NCI-H1048 (cell line): ENCODE measurements around the gene PCP2.
"Not testable (repeated sequence)": the region's sequence is repeated elsewhere in the genome, so short reads cannot be mapped to it uniquely, and the experiment has no call there.

Experiments used
- DNase-seq: peaks from one replicate; lab custom pipeline; 2025; lab: John Stamatoyannopoulos, UW

PCP2 gene

DNA sequence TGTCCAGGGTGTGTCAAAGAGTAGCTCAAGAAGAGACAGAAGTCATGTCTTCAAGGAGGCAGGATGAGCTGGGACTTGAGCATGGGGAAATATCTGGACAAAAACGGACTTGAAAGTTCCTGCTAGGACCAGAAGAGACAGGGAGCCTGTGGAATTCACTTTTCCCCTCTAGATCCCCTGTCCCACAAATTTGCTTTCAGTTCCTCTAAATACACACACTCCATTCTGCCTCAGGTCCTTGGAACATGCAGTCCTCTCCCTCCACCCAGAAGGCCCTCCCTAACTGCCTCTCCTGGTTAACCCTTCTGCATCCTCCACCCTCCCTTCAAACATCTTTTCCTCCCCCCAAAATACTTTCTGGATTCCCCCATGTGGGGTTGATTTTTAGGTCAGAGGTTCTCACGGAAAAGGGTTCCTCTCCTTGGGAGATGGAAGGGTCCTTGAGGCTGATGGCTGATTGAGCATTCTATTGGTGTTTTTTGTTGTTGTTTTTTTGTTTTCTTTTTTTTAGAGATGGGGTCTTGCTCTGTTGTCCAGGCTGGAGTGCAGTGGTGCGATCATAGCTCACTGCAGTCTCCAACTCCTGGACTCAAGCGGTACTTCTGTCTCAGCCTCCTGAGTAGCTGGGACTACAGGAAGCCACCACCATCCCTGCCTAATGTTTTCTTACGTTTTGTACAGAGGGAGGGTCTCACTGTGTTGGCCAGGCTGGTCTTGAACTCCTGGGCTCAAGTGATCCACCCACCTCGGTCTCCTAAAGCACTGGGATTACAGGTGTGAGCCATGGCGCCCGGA lies 28.4 kb upstream of the PCP2 start:
- DNase-seq = no peak

DNA sequence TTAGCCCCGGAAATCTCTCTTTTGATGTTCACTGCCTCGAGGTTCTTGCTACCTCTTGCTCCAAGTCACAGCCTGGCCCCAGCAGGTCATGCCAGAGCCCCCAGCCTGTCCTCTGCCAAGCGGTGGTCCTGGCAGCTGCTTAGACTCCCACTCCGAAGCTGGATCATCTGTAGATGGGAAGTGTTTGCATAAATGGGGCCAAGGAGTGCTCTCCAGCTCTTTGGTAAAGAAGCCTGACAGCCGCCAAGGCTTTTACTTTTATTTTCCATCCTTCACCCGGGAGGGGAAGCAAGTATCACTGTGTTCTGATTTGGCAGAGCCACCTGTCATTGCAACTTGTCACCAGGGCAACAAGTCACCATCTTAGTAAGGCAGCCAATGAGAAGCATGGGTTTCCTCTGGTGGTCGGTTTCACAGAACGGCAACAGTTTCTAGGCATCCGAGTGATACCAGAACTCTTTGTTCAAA lies 24.7 kb upstream of the PCP2 start:
- DNase-seq = no peak

GRCh38 chr19:7657131-7657751 lies 23.7 kb upstream of the PCP2 start:
- no peak for DNase-seq

DNA sequence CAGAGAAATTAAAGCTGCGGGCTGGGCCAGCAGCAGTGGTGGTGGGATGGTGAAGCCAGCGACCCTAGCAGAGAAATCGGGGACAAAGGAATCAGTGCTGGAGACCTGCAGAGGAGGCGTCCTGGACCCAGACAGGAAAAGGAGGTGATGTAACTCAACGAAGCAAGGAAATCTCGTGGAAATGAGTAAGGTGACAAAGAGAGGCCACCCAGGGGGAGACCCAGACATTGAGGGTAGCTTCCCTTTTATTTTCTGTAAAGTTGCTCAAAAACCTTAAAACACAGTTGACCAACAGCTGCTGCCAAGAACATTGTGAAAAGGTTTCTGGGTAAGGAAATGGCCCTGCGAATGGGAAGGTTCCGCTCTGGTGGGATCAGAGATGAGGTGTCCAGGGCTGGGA lies 22.1 kb upstream of the PCP2 start:
- DNase-seq = no peak

- no peak for DNase-seq
These were observed 20.9 kb upstream of the PCP2 start for GRCh38 chr19:7654401-7654800.

DNA sequence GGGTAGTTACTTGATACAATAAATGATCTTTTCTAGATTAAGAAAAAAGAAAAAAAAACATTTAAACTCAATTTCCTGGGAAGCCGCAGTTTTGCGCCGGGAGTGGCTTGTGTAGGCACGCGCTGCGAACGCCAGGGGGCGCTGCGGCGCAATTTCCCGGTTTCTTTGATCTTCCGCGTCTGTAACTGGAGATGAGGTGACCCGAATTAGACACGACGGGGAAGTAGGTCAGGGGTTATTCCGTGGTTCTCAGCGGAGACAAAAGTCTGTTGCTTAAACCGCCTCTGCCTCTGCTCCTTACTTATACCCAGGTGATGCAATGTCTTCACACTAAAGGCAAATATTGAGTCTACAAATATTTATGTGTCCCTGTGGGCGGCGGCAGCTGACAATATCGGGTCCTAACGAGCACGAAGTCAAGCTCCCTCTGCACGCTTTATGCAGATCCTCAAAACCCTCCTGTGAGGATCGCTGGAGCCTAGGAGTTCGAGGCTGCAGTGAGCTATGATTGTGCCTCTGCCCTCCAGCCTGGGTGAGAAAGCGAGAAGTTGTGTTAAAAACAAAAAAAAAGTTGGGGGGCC lies 18.6 kb upstream of the PCP2 start:
- peak; percentile 17 for DNase-seq

GRCh38 chr19:7650148-7650547 lies 16.6 kb upstream of the PCP2 start:
- no peak for DNase-seq

GRCh38 chr19:7648265-7649014 lies 14.9 kb upstream of the PCP2 start:
- no peak for DNase-seq

DNA sequence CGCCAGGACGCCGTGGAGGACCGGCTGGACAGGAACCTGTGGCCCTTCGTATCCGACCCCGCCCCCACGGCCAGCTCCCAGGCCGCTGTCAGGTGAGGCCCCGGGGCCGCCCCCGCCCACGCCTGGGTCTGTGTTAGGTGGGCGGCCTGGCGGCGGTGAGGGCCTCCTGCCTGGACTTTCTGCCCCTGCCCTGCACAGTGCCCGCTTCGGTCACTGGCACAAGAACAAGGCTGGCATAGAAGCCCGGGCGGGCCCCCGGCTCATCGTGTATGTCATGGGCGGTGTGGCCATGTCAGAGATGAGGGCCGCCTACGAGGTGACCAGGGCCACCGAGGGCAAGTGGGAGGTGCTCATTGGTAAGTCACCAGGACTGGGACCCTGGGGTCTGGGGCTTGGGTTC lies 13.6 kb upstream of the PCP2 start:
- DNase-seq = no peak

DNA sequence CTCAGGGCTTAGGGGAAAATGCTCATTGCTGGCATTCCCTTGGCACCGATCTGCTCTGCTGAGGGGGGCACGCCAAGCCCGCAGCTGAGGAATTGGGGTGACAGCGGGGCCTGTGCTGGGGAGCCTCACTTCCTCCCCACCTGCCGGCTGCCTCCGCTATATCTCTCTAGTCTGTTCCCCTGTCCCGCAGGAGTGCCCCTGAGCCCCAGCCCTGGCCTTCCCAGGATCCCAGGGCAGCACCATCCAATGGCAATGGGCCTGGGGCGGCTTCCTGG lies 12.8 kb upstream of the PCP2 start:
- DNase-seq = no peak

- no peak for DNase-seq
These were observed 12.3 kb upstream of the PCP2 start for GRCh38 chr19:7645656-7646425.

DNA sequence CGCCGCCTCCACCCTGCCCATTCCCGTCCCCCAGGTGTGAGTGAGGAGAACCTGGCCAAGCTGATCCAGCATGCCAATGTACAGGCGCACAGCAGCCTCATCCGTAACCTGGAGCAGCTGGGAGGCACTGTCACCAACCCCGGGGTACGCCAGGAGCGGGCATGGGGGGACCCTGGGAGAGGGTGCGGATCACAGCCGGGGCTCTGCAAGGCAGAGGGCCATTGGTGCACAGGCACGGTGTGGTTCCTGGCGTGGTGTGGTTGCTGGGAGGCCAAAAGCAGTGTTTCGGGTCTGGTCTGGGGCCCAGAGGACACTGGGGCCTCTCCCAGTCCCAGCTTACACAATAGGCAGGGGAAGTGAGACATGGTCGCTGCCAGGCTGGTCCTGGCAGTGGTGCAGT lies 11.6 kb upstream of the PCP2 start:
- no peak for DNase-seq

- DNase-seq = no peak
These were observed 11.0 kb upstream of the PCP2 start for GRCh38 chr19:7644550-7644877.

GRCh38 chr19:7643629-7644549 lies 10.4 kb upstream of the PCP2 start:
- not testable (repeated sequence) for DNase-seq

- no peak for DNase-seq
These were observed 9.5 kb upstream of the PCP2 start for GRCh38 chr19:7643031-7643415.

DNA sequence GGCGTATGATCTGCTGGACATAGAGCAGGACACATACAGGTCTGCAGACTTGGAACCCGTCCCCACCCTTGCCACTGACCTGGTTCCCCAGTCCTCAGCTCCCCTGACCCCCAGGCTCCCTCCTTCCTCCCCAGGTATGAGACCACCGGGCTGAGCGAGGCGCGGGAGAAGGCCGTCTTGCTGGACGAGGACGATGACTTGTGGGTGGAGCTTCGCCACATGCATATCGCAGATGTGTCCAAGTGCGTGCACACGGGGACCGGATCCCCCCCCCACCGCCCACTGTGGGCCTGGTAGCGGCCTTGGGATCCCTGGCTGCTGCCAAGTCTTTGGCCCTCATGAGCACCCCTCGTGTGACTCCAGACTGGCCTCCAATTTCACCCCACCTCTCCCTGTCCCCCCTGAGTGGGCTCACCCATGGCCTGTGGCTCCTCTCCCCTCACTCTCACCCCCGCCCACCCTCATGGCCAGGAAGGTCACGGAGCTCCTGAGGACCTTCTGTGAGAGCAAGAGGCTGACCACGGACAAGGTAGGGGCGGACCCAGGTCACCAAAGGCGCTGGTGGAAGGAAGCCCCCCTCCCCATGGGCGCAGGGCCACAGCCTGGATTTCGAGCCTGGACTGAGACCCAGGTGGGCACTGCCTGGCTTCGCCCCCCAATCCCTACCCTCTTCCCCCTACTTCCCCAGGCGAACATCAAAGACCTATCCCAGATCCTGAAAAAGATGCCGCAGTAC lies 8.9 kb upstream of the PCP2 start:
- DNase-seq = no peak

DNA sequence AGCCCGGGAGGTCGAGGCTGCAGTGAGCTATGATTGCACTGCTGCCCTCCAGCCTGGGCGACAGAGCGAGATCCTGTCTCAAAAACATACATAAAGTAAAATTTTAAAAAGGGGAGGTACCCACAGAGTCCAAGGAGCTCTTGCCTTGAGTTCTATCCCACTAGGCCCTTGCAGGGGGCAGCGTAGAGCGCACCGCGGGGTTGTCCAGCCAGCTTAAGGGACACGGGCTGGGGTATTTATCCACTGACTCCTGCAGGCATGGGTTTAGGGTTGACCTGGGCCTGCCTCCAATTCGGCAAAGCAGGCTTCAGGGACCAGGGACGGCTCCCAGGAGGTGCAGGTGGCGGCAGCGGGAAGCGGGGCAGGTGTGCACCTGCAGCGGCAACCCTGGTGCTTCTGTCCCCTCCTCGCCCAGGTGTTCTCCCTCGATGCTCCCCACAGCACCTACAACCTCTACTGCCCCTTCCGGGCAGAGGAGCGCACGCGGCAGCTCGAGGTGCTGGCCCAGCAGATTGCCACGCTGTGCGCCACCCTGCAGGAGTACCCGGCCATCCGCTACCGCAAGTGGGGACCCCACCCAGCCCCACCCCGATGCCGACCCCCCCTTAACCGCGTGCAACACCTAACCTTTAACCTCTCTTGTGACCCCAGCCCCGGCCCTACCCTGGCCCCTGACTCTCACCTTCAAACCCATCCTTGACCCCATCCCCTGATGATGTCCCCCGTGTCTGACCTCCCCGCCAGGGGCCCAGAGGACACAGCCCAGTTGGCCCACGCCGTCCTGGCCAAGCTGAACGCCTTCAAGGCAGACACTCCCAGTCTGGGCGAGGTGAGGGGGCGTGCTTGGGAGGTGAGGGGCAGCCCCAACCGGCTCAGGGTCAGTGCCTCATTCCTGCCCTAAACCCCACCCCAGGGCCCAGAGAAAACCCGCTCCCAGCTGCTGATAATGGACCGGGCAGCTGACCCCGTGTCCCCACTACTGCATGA lies 8.1 kb upstream of the PCP2 start:
- no peak for DNase-seq

DNA sequence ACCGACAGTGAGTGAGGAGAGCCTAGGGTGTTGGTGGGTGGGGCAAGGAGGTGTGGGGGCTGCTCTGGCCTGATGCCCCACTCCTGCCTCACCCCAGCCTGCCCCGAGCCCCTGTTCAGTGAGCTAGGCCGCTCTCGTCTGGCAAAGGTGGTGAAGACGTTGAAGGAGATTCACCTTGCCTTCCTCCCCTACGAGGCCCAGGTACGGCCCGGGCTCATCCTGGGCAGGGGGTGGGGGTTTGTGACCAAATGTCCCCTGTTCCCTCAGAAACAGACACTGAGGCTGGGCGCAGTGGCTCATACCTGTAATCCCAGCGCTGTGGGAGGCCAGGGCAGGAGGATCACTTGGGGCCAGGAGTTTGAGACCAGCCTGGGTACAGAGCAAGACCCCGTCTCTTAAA lies 7.3 kb upstream of the PCP2 start:
- no peak for DNase-seq

GRCh38 chr19:7639863-7640348 lies 6.4 kb upstream of the PCP2 start:
- DNase-seq = no peak
